Mesendoderm (in vitro differentiated cells): ENCODE data around the gene PROS1.
"Not testable (repeated sequence)": the region's sequence is repeated elsewhere in the genome, so short reads cannot be mapped to it uniquely, and the experiment has no call there.

ENCODE experiments used
- DNase-seq: peaks from one replicate; pipeline ENCODE4 v3.0.0; 2013
- H2AK5ac ChIP-seq: 2 replicates; pipeline ENCODE4 v1.6.1; 2013; ENCODE audit warnings: low read length, inconsistent platforms
- H2BK120ac ChIP-seq: 2 replicates; pipeline ENCODE4 v1.6.1; 2013; ENCODE audit warnings: low read depth, mild to moderate bottlenecking, low read length, moderate library complexity, mixed read lengths
- H2BK15ac ChIP-seq: replicated peaks from 2 replicates; pipeline ENCODE4 v1.6.1; 2013; ENCODE audit warnings: low read depth, mild to moderate bottlenecking, moderate library complexity
- H2BK5ac ChIP-seq: 2 replicates; pipeline ENCODE4 v1.6.1; 2013; ENCODE audit warnings: low read length, inconsistent platforms
- H3K18ac ChIP-seq: 2 replicates; pipeline ENCODE4 v1.6.1; 2013; ENCODE audit warnings: mild to moderate bottlenecking, low read length, mixed read lengths
- H3K23ac ChIP-seq: one replicate; pipeline ENCODE4 v1.6.1; 2013; ENCODE audit warnings: low read length
- H3K27ac ChIP-seq: 2 replicates; pipeline ENCODE4 v1.5.1; 2013; ENCODE audit warnings: low read depth, mild to moderate bottlenecking, inconsistent platforms, low read length, moderate library complexity
- H3K27me3 ChIP-seq: 2 replicates; pipeline ENCODE4 v1.6.1; 2013; ENCODE audit warnings: low read length, control low read depth, mild to moderate bottlenecking, inconsistent platforms; ENCODE audit not compliant: insufficient read depth, poor library complexity
- H3K36me3 ChIP-seq: 2 replicates; pipeline ENCODE4 v1.6.1; 2013; ENCODE audit warnings: low read length, inconsistent platforms; ENCODE audit not compliant: control insufficient read depth, insufficient read depth
- H3K4ac ChIP-seq: one replicate; pipeline ENCODE4 v1.6.1; 2013; ENCODE audit warnings: low read depth, mild to moderate bottlenecking, low read length, moderate library complexity
- H3K4me1 ChIP-seq: 2 replicates; pipeline ENCODE4 v1.6.1; 2013; ENCODE audit warnings: low read depth, low read length, inconsistent platforms; ENCODE audit not compliant: control insufficient read depth
- H3K4me2 ChIP-seq: 2 replicates; pipeline ENCODE4 v1.6.1; 2013; ENCODE audit warnings: low read length
- H3K4me3 ChIP-seq: 2 replicates; pipeline ENCODE4 v1.5.1; 2013; ENCODE audit warnings: mild to moderate bottlenecking, low read length
- H3K56ac ChIP-seq: one replicate; pipeline ENCODE4 v1.6.1; 2013; ENCODE audit warnings: low read length
- H3K79me1 ChIP-seq: 2 replicates; pipeline ENCODE4 v1.6.1; 2013; ENCODE audit warnings: low read length, inconsistent platforms
- H3K79me2 ChIP-seq: 2 replicates; pipeline ENCODE4 v1.6.1; 2013; ENCODE audit warnings: mild to moderate bottlenecking, low read length; ENCODE audit not compliant: control insufficient read depth, insufficient read depth
- H3K9ac ChIP-seq: 2 replicates; pipeline ENCODE4 v1.6.1; 2013; ENCODE audit warnings: low read length, inconsistent platforms
- H4K5ac ChIP-seq: one replicate; pipeline ENCODE4 v1.6.1; 2013; ENCODE audit warnings: low read length
- H4K8ac ChIP-seq: one replicate; pipeline ENCODE4 v1.6.1; 2013; ENCODE audit warnings: low read depth, mild to moderate bottlenecking, control low read depth, low read length, moderate library complexity
- WGBS: extraction: QIAGEN DNeasy Blood & Tissue Kit; methylation state at CpG from one replicate; pipeline ENCODE4 v1.1.7; 2013; ENCODE audit warnings: low lambda C conversion rate, missing lambda C conversion rate; ENCODE audit not compliant: insufficient coverage; ENCODE audit errors: extremely low coverage; 5-methylcytosine and 5-hydroxymethylcytosine counted together

PROS1 gene

GRCh38 chr3:93969443-93969842, 4.3 kb downstream of the PROS1 start:
- H3K4ac ChIP-seq, result no peak overlapping the region

GRCh38 chr3:93965106-93965505, 8.6 kb downstream of the PROS1 start:
- not testable (repeated sequence) for H2BK120ac ChIP-seq, H3K18ac ChIP-seq, H3K4ac ChIP-seq, H2AK5ac ChIP-seq, H3K23ac ChIP-seq, H3K27me3 ChIP-seq, H3K4me2 ChIP-seq, H3K36me3 ChIP-seq, H3K9ac ChIP-seq, H3K4me3 ChIP-seq, H3K27ac ChIP-seq, H2BK15ac ChIP-seq, H4K8ac ChIP-seq, H2BK5ac ChIP-seq, H3K56ac ChIP-seq, DNase-seq, H4K5ac ChIP-seq, H3K4me1 ChIP-seq, H3K79me2 ChIP-seq, H3K79me1 ChIP-seq
- WGBS, result no CpG with 5 or more reads among the region's 19 CpGs

More at GRCh38 chr3:93969443-93969842, 4.3 kb downstream of the PROS1 start:
- H3K27me3 ChIP-seq, result no peaks in the 10 kb centered on the region
- no peak overlapping the region for H3K4me2 ChIP-seq
- no peak overlapping the region for H2BK5ac ChIP-seq
- no peaks in the 10 kb centered on the region for H3K36me3 ChIP-seq
- H4K5ac ChIP-seq, result no peak overlapping the region
- H3K9ac ChIP-seq, result no peak overlapping the region
- peak; percentile 46 for DNase-seq
- peaks cover 2% of the 10 kb centered on the region for H3K4me1 ChIP-seq
- no peaks in the 10 kb centered on the region for H3K79me1 ChIP-seq
- no peak overlapping the region for H4K8ac ChIP-seq
- H2AK5ac ChIP-seq, result no peak overlapping the region
- H3K56ac ChIP-seq, result no peak overlapping the region
- H3K4me3 ChIP-seq, result no peak overlapping the region
- no peak overlapping the region for H3K27ac ChIP-seq
- WGBS, result no CpG with 5 or more reads among the region's 3 CpGs
- H2BK15ac ChIP-seq, result no peak overlapping the region
- H2BK120ac ChIP-seq, result no peak overlapping the region
- no peaks in the 10 kb centered on the region for H3K79me2 ChIP-seq
- no peak overlapping the region for H3K18ac ChIP-seq
- H3K23ac ChIP-seq, result no peak overlapping the region

- Histone ChIP-seq H3K79me1 (no peaks in the 10 kb centered on the region), H3K56ac (no peak overlapping the region), H3K79me2 (no peaks in the 10 kb centered on the region), H2BK120ac (no peak overlapping the region), H3K4me3 (no peak overlapping the region), H3K18ac (no peak overlapping the region), H2AK5ac (no peak overlapping the region), H2BK5ac (no peak overlapping the region), H3K9ac (no peak overlapping the region), H3K36me3 (no peaks in the 10 kb centered on the region), H3K4ac (no peak overlapping the region), H3K23ac (no peak overlapping the region), H3K4me2 (no peak overlapping the region), H3K4me1 (no peaks in the 10 kb centered on the region), H3K27ac (no peak overlapping the region), H3K27me3 (no peaks in the 10 kb centered on the region), H4K8ac (no peak overlapping the region), H2BK15ac (no peak overlapping the region), H4K5ac (no peak overlapping the region)
- no peak for DNase-seq
- WGBS, result no CpG with 5 or more reads among the region's 3 CpGs
These were observed 10.9 kb downstream of the PROS1 start for GRCh38 chr3:93962798-93963197.

- H2AK5ac ChIP-seq, result no peak overlapping the region
- no peaks in the 10 kb centered on the region for H3K27me3 ChIP-seq
- H3K27ac ChIP-seq, result no peak overlapping the region
- no peak overlapping the region for H3K18ac ChIP-seq
- H3K36me3 ChIP-seq, result no peaks in the 10 kb centered on the region
- H2BK15ac ChIP-seq, result no peak overlapping the region
- no peak overlapping the region for H3K4me3 ChIP-seq
- no peak overlapping the region for H2BK120ac ChIP-seq
- H3K4ac ChIP-seq, result no peak overlapping the region
- no CpG with 5 or more reads among the region's 1 CpG for WGBS
- no peak for DNase-seq
- H3K4me2 ChIP-seq, result no peak overlapping the region
- no peak overlapping the region for H4K5ac ChIP-seq
- H3K23ac ChIP-seq, result no peak overlapping the region
- no peak overlapping the region for H2BK5ac ChIP-seq
- no peak overlapping the region for H3K56ac ChIP-seq
- H3K4me1 ChIP-seq, result no peaks in the 10 kb centered on the region
- no peak overlapping the region for H4K8ac ChIP-seq
- H3K79me2 ChIP-seq, result no peaks in the 10 kb centered on the region
- H3K79me1 ChIP-seq, result no peaks in the 10 kb centered on the region
- H3K9ac ChIP-seq, result no peak overlapping the region
These were observed 12.2 kb downstream of the PROS1 start for GRCh38 chr3:93961489-93961888.

- Histone ChIP-seq H4K5ac (no peak overlapping the region), H3K4me3 (no peak overlapping the region), H3K4me2 (no peak overlapping the region), H3K4ac (no peak overlapping the region), H3K36me3 (no peaks in the 10 kb centered on the region), H3K79me1 (no peaks in the 10 kb centered on the region), H3K56ac (no peak overlapping the region), H2BK120ac (no peak overlapping the region), H2BK15ac (no peak overlapping the region), H3K18ac (no peak overlapping the region), H2AK5ac (no peak overlapping the region), H4K8ac (no peak overlapping the region), H3K23ac (no peak overlapping the region), H3K9ac (no peak overlapping the region), H3K79me2 (no peaks in the 10 kb centered on the region), H3K27me3 (no peaks in the 10 kb centered on the region), H3K27ac (no peak overlapping the region), H2BK5ac (no peak overlapping the region), H3K4me1 (no peaks in the 10 kb centered on the region)
- no peak for DNase-seq
- WGBS, result no CpG with 5 or more reads among the region's 1 CpG
These were observed 12.7 kb downstream of the PROS1 start for GRCh38 chr3:93961026-93961425.

GRCh38 chr3:93949958-93950357, 23.7 kb downstream of the PROS1 start:
- not testable (repeated sequence) for DNase-seq
- WGBS, result no CpG with 5 or more reads among the region's 8 CpGs

More at GRCh38 chr3:93949958-93950357, 23.7 kb downstream of the PROS1 start:
- not testable (repeated sequence) for H3K4me1 ChIP-seq, H3K23ac ChIP-seq, H3K36me3 ChIP-seq, H4K8ac ChIP-seq, H3K27me3 ChIP-seq, H2BK15ac ChIP-seq, H3K79me1 ChIP-seq, H3K4ac ChIP-seq, H4K5ac ChIP-seq, H3K4me2 ChIP-seq, H3K79me2 ChIP-seq, H2BK5ac ChIP-seq, H3K4me3 ChIP-seq, H3K56ac ChIP-seq, H2BK120ac ChIP-seq, H2AK5ac ChIP-seq, H3K18ac ChIP-seq, H3K9ac ChIP-seq, H3K27ac ChIP-seq
